ENCODE data around the gene AMFR. TPM values are rescaled to one million over a fixed set of nuclear protein-coding genes. Genes with fewer than 3 reads are reported as not detected.
A peak's percentile ranks its signal among the peaks of the same experiment; 100 is the strongest.

The AMFR gene
- total RNA-seq, 6 experiments from 2014 or later: 92.2 to 189 (median 137) TPM

- 69% methylated on average over 2 of the region's 2 CpGs for WGBS (ENCODE audit: insufficient coverage, low coverage, low lambda C conversion rate, missing lambda C conversion rate)
- Histone ChIP-seq H3K27me3 (no peaks in the 10 kb centered on the region), H3K9me3 (no peaks in the 10 kb centered on the region), H3K4me1 (peaks cover 0 to 44% (median 14%) of the 10 kb centered on the region in 4 donors), H3K36me3 (no peaks in the 10 kb centered on the region), H3K27ac (no peak overlapping the region), H3K4me3 (no peak overlapping the region)
- DNase-seq (no peak), ATAC-seq (no peak)
- intact Hi-C loops (cut with DNase I): no loop called here
- TF ChIP-seq POLR2A (IDR thresholded peaks at IDR 0.05) (no peak), CTCF (IDR thresholded peaks at IDR 0.05) (no peak)
These were observed 4.0 kb downstream of the AMFR start for GRCh38 chr16:56421313-56421712.

DNA sequence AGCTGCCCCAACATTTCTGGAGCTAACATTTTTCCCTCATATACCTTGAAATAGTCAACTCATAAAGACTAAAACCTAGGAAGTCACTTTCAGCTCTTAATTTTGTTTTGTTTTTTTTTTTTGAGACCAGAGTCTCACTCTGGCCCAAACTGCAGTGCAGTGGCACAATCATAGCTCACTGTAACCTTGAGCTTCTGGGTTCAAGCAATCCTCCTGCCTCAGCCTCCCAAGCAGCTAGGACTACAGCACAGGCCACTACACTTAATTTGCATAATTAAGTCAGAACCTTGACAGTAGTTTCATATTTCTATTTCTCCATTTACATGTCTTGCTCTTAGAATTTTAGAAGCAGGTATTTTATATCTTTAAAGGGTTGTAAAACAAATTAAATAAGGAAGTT, 4.7 kb downstream of the AMFR start:
- Histone ChIP-seq H3K27ac (no peak overlapping the region), H3K9me3 (no peaks in the 10 kb centered on the region), H3K27me3 (no peaks in the 10 kb centered on the region), H3K36me3 (no peaks in the 10 kb centered on the region), H3K4me1 (peaks cover 0 to 48% (median 14%) of the 10 kb centered on the region in 4 donors), H3K4me3 (no peak overlapping the region)
- no peak for DNase-seq
- intact Hi-C loops (cut with DNase I): no loop called here
- TF ChIP-seq CTCF (IDR thresholded peaks at IDR 0.05): no peak
- TF ChIP-seq POLR2A (IDR thresholded peaks at IDR 0.05): no peak
- no peak for ATAC-seq

DNA sequence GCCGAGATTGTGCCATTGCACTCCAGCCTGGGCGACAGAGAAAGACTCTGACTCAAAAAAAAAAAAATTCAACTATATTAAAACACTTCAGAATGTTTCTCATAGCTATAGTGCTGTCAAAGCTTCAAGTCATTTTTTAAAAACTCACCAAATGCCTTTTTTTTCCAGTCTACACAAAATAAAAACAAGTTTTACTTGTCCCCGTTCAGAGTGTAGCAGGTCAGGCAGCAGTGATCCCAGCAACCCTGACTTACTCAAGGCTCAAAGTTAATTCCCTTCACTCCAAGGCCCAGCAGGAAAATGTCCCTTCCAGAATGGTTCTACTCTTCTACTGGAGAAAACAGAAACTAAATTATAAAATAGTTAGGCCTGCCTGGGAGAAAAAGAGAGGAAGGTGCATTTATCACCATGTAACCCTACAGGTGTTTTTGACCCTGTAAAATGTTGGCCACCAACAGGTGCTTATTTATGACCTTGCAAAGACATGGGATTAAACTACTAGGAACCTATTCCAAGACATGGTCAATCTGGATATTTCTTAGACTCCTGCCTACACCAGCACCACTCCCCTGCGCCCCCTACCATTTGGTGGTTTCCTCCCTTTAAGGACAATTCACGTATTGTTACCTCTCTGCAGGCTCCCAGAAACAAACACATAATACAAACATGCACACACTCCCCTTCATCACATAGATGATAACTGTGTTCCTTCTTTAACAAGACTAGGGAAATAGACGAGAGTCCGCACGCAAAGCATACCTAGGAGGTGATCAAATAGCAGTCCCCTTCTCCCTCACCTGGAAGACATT, 5.4 kb downstream of the AMFR start:
- no peak overlapping the region for H3K4me3 ChIP-seq
- H3K9me3 ChIP-seq: no peaks in the 10 kb centered on the region
- H3K36me3 ChIP-seq: no peaks in the 10 kb centered on the region
- H3K4me1 ChIP-seq: peaks cover 0 to 48% (median 14%) of the 10 kb centered on the region in 4 donors
- ATAC-seq (no peak), DNase-seq (no peak)
- H3K27ac ChIP-seq: no peak overlapping the region
- intact Hi-C loops (cut with DNase I): no loop called here
- H3K27me3 ChIP-seq: no peaks in the 10 kb centered on the region
- TF ChIP-seq POLR2A (IDR thresholded peaks at IDR 0.05): no peak
- no peak for TF ChIP-seq CTCF (IDR thresholded peaks at IDR 0.05)
- 82% methylated on average over 8 of the region's 8 CpGs for WGBS (ENCODE audit: insufficient coverage, low coverage, low lambda C conversion rate, missing lambda C conversion rate)

DNA sequence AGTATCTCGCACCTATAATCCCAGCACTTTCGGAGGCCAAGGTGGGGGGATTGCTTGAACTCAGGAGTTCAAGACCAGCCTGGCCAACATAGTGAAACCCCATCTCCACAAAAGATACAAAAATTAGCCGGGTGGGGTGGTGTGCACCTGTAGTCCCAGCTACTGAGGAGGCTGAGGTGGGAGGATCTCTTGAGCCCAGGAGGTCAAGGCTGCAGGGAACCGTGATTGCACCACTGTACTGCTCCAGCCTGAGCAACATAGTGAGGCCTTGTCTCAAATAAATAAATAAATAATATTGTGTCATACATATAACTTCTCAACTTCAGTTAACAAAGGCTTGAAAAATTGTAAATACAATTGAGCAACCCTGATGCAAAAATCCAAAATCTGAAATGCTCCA, 8.2 kb downstream of the AMFR start:
- ATAC-seq: peak in 1 of 4 donors; percentile 22
- WGBS (ENCODE audit: insufficient coverage, low coverage, low lambda C conversion rate, missing lambda C conversion rate): 95% methylated on average over 4 of the region's 4 CpGs
- Histone ChIP-seq H3K4me1 (peaks cover 0 to 30% (median 3%) of the 10 kb centered on the region in 4 donors), H3K27me3 (no peaks in the 10 kb centered on the region), H3K36me3 (no peaks in the 10 kb centered on the region), H3K9me3 (no peaks in the 10 kb centered on the region), H3K27ac (no peak overlapping the region), H3K4me3 (no peak overlapping the region)
- DNase-seq: no peak
- intact Hi-C loops (cut with DNase I): no loop called here
- TF ChIP-seq CTCF (IDR thresholded peaks at IDR 0.05): no peak
- no peak for TF ChIP-seq POLR2A (IDR thresholded peaks at IDR 0.05)

All from right lobe of liver (tissue), 6 donors.